K562 (cell line): ENCODE measurements around the gene BICD1. TPM values are rescaled to one million over a fixed set of nuclear protein-coding genes. Genes with fewer than 3 reads are reported as not detected.

Source experiments
- ATAC-seq: fragments of 200-7000 bp; cut with Tn5 transposase; 3 replicates; pipeline ENCODE4 v1.9.1; 2020; ENCODE audit warnings: moderate library complexity
- BruUV-seq: library from RNA; stranded (reverse); fragments of 400-500 nt; replicated peaks from 2 replicates; lab custom pipeline; 2021; lab: Mats Ljungman, UMichigan
- CTCF ChIA-PET: fragments of 300-600 bp; formaldehyde crosslinking; extraction: SDS; loops from one replicate; lab custom pipeline; 2021; ENCODE audit warnings: low intra/inter-chr PET ratio; lab: Yijun Ruan, JAX
- POLR2A ChIA-PET: fragments of 300-600, 350-650 bp; sonication (Branson Sonifier 250); formaldehyde crosslinking; extraction: SDS; loops from one replicate; lab custom pipeline; 2021; ENCODE audit warnings: antibody characterized with exemption, inconsistent platforms; lab: Yijun Ruan, JAX
- DNase-seq, 4 experiments: peaks; one replicate each; pipeline versions ENCODE4 v3.0.0 to v3.0.0-alpha.2; 2011 to 2018; ENCODE audit warnings: low spot score in 3 of 4, mixed read lengths in 3 of 4; ENCODE audit errors: extremely low read depth in 1 of 4
- FAIRE-seq: peaks from 2 replicates; lab custom pipeline; 2011; peaks lifted over from hg19 to GRCh38; lab: Jason Lieb, UNC
- H2AFZ ChIP-seq: 2 replicates; pipeline ENCODE4 v1.6.0; 2011; ENCODE audit warnings: low read depth, low read length, control low read depth, inconsistent platforms
- H3K27ac ChIP-seq: fragments of 200-600 bp; 3 replicates; pipeline ENCODE4 v1.8.0; 2011; ENCODE audit warnings: low read depth, mild to moderate bottlenecking, control low read depth, inconsistent platforms, low read length, moderate library complexity, mixed read lengths; ENCODE audit errors: extremely low read depth
- H3K27me3 ChIP-seq, 2 experiments: fragments of 300-600 bp in 1 of 2; 2 replicates in 1 of 2; 3 replicates in 1 of 2; pipeline versions ENCODE4 v1.6.0 to v1.8.0; 2011; ENCODE audit warnings: inconsistent platforms in 2 of 2, low read length in 2 of 2, mild to moderate bottlenecking in 1 of 2, mixed read lengths in 1 of 2, moderate library complexity in 1 of 2; ENCODE audit not compliant: control insufficient read depth in 2 of 2, insufficient read depth in 2 of 2
- H3K36me3 ChIP-seq: fragments of 300-600 bp; 3 replicates; pipeline ENCODE4 v1.8.0; 2011; ENCODE audit warnings: mild to moderate bottlenecking, low read length, inconsistent platforms; ENCODE audit not compliant: control insufficient read depth, insufficient read depth
- H3K4me1 ChIP-seq, 2 experiments: fragments of 200-600 bp in 1 of 2; replicated peaks in 1 of 2; 2 replicates in 1 of 2; 3 replicates in 1 of 2; pipeline versions ENCODE4 v1.5.1 to v1.8.0; 2011; ENCODE audit warnings: inconsistent platforms in 2 of 2, low read length in 2 of 2, mild to moderate bottlenecking in 1 of 2, mixed read lengths in 1 of 2, moderate library complexity in 1 of 2; ENCODE audit not compliant: control insufficient read depth in 2 of 2, insufficient read depth in 2 of 2
- H3K4me2 ChIP-seq: 2 replicates; pipeline ENCODE4 v1.6.1; 2011; ENCODE audit warnings: low read length, control low read depth, inconsistent platforms, mixed read lengths; ENCODE audit not compliant: insufficient read depth
- H3K4me3 ChIP-seq: fragments of 200-600 bp; sonication (generic), shearing (Covaris generic); 2 replicates; pipeline ENCODE4 v1.5.1; 2016; ENCODE audit warnings: control low read depth, inconsistent platforms
- H3K79me2 ChIP-seq: fragments of 200-600 bp; 3 replicates; pipeline ENCODE4 v1.8.0; 2011; ENCODE audit warnings: low read length, inconsistent platforms; ENCODE audit not compliant: control insufficient read depth, insufficient read depth
- H3K9ac ChIP-seq, 2 experiments: 2 replicates each; pipeline versions ENCODE4 v1.6.0 to v1.6.1; 2011; ENCODE audit warnings: low read depth in 2 of 2, low read length in 2 of 2, control low read depth in 1 of 2, inconsistent platforms in 1 of 2, mild to moderate bottlenecking in 1 of 2, mixed read lengths in 1 of 2; ENCODE audit not compliant: insufficient read depth in 1 of 2
- H3K9me1 ChIP-seq: one replicate; pipeline ENCODE4 v1.6.0; 2011; ENCODE audit warnings: inconsistent platforms, mild to moderate bottlenecking, low read length, moderate library complexity; ENCODE audit not compliant: control insufficient read depth, insufficient read depth
- H3K9me3 ChIP-seq: replicated peaks from 2 replicates; pipeline ENCODE4 v1.5.1; 2011; ENCODE audit warnings: low read depth, low read length, inconsistent platforms; ENCODE audit not compliant: control insufficient read depth, insufficient read depth
- H4K20me1 ChIP-seq: replicated peaks from 2 replicates; pipeline ENCODE4 v1.6.1; 2011; ENCODE audit warnings: low read length, inconsistent platforms, mixed read lengths; ENCODE audit not compliant: control insufficient read depth, insufficient read depth
- BACH1 ChIP-seq: fragments of 200-800 bp; sonication (Bioruptor generic); IDR thresholded peaks from 2 replicates; pipeline ENCODE4 v1.6.1; 2016; ENCODE audit warnings: missing genetic modification characterization, missing compliant biosample characterization
- CBFB ChIP-seq: sonication (generic); formaldehyde crosslinking; IDR thresholded peaks from 2 replicates; pipeline ENCODE4 v1.4.0; 2020; ENCODE audit warnings: mild to moderate bottlenecking, missing genetic modification reagents
- CEBPG ChIP-seq, 3 experiments: fragments of 200-800 bp in 1 of 3; sonication (Bioruptor generic) in 1 of 3; sonication (generic) in 1 of 3; formaldehyde crosslinking in 1 of 3; IDR thresholded peaks in 2 of 3; conservative IDR thresholded peaks in 1 of 3; 2 replicates each; pipeline versions ENCODE4 v1.6.1 to v1.8.0; 2016 to 2022; ENCODE audit warnings: missing compliant biosample characterization in 2 of 3, missing genetic modification characterization in 2 of 3, mild to moderate bottlenecking in 1 of 3, missing genetic modification reagents in 1 of 3
- CHD1 ChIP-seq: fragments of 200-600 bp; sonication (generic); IDR thresholded peaks from one replicate; pipeline ENCODE4 v1.6.1; 2012; ENCODE audit warnings: mild to moderate bottlenecking, moderate library complexity, low read length, inconsistent platforms
- CREB3 ChIP-seq: fragments of 450-650 bp; conservative IDR thresholded peaks from 2 replicates; pipeline ENCODE4 v1.6.1; 2016; ENCODE audit warnings: missing genetic modification characterization, low read depth, mild to moderate bottlenecking, missing compliant biosample characterization, moderate library complexity
- PCBP1 ChIP-seq: fragments of 200-400 bp; formaldehyde crosslinking; IDR thresholded peaks from 2 replicates; pipeline ENCODE4 v1.6.1; 2018; ENCODE audit warnings: mild to moderate bottlenecking, low read depth, low read length; ENCODE audit not compliant: poor library complexity, severe bottlenecking
- PHF20 ChIP-seq: fragments of 450-650 bp; IDR thresholded peaks from 2 replicates; pipeline ENCODE4 v1.6.1; 2018; ENCODE audit not compliant: partially characterized antibody
- PHF21A ChIP-seq: fragments of 450-650 bp; IDR thresholded peaks from 2 replicates; pipeline ENCODE4 v1.6.1; 2017; ENCODE audit warnings: low read depth, borderline replicate concordance
- SMAD2 ChIP-seq: fragments of 150-350 bp; IDR thresholded peaks from 2 replicates; pipeline ENCODE4 v1.6.1; 2014; ENCODE audit warnings: low read depth, mild to moderate bottlenecking, low read length
- STAG1 ChIP-seq: sonication (generic); formaldehyde crosslinking; IDR thresholded peaks from 2 replicates; pipeline ENCODE4 v1.5.0; 2020; ENCODE audit warnings: missing genetic modification reagents, borderline replicate concordance
- ZBTB17 ChIP-seq: fragments of 450-650 bp; formaldehyde crosslinking; IDR thresholded peaks from 2 replicates; pipeline ENCODE4 v1.4.0; 2020; ENCODE audit warnings: mild to moderate bottlenecking
- ZC3H4 ChIP-seq: sonication (generic); formaldehyde crosslinking; IDR thresholded peaks from 2 replicates; pipeline ENCODE4 v1.9.0; 2021; ENCODE audit warnings: missing genetic modification reagents, borderline replicate concordance
- ZFPM2 ChIP-seq: fragments of 250-450 bp; sonication (Bioruptor Pico); IDR thresholded peaks from 2 replicates; pipeline ENCODE4 v1.5.1; 2022; ENCODE audit warnings: mild to moderate bottlenecking
- ZNF282 ChIP-seq: sonication (generic); formaldehyde crosslinking; IDR thresholded peaks from 2 replicates; pipeline ENCODE4 v1.8.1; 2023; ENCODE audit warnings: missing genetic modification reagents
- WGBS: fragments of 100-300 bp; shearing (Covaris generic); methylation state at CpG from one replicate; pipeline ENCODE4 v1.1.6; 2016; ENCODE audit warnings: low coverage, mixed read lengths; ENCODE audit not compliant: insufficient coverage; ENCODE audit errors: missing lambda C conversion rate; 5-methylcytosine and 5-hydroxymethylcytosine counted together
- in situ Hi-C: fragments of 300-500 bp; cut with MboI; formaldehyde crosslinking; loops from 4 replicates; pipeline ENCODE4 v1.15.0; 2018; ENCODE audit warnings: inconsistent platforms, mixed read lengths
- intact Hi-C: fragments of 100-400 bp; cut with micrococcal nuclease; formaldehyde crosslinking; loops from 2 replicates; pipeline ENCODE4 v1.14.2; 2022
- polyA plus RNA-seq, 8 experiments: library from polyadenylated mRNA; depleted of rRNA in 4 of 8; stranded (reverse) in 5 of 8; unstranded in 3 of 8; fragments of >200 nt; fragmentation: Nextera tagmentation in 2 of 8; fragmentation: Illumina TruSeq in 1 of 8; extraction: Ambion mirVana in 2 of 8; extraction: Trizol in 1 of 8; gene quantifications; 2 replicates each; pipeline versions ENCODE4 v1.2.1 to v1.2.3, GENCODE V29; 2011 to 2014; ENCODE audit warnings: inconsistent platforms in 1 of 8, missing spikeins in 1 of 8
- total RNA-seq, 7 experiments: library from RNA; depleted of rRNA in 6 of 7; stranded (reverse); fragments of >200 nt in 6 of 7; fragmentation: Illumina TruSeq in 2 of 7; extraction: Trizol in 2 of 7; gene quantifications; 2 replicates each; pipeline versions ENCODE4 v1.2.1 to v1.2.3, GENCODE V29; 2011 to 2021; ENCODE audit warnings: low replicate concordance in 1 of 7
- TF ChIP-seq, protein P1 (sequence below): sonication (generic); formaldehyde crosslinking; IDR thresholded peaks from 2 replicates; pipeline ENCODE4 v1.8.0; 2022; ENCODE audit warnings: mild to moderate bottlenecking, missing genetic modification reagents
- TF ChIP-seq, protein P2 (sequence below): fragments of 450-650 bp; formaldehyde crosslinking; IDR thresholded peaks from 2 replicates; pipeline ENCODE4 v1.4.0; 2020; ENCODE audit warnings: mild to moderate bottlenecking, moderate library complexity
- TF ChIP-seq, protein P3 (sequence below): sonication (generic); formaldehyde crosslinking; IDR thresholded peaks from 2 replicates; pipeline ENCODE4 v1.8.0; 2022; ENCODE audit warnings: mild to moderate bottlenecking, missing genetic modification reagents, borderline replicate concordance

BICD1 gene
- total and polyA plus RNA-seq, 9 of the 15 experiments (the other 6 are each of a cell fraction or from before 2014, with no cell fraction given), result 3.5 to 21.1 (median 12.5) TPM

GRCh38 chr12:32171211-32171610, 64.6 kb downstream of the BICD1 start:
- H4K20me1 ChIP-seq, result no peaks in the 10 kb centered on the region
- H3K9ac ChIP-seq, result no peak overlapping the region
- CTCF ChIA-PET, result no interaction called here
- no peaks in the 10 kb centered on the region for H3K27me3 ChIP-seq
- no peak for DNase-seq
- intact Hi-C loops (no loop called here), in situ Hi-C loops (no loop called here)
- peaks cover 3% of the 10 kb centered on the region; the same call in 1 of the 2 replicates for H3K9me3 ChIP-seq
- BruUV-seq, result no TSS peak
- POLR2A ChIA-PET, result interaction anchor here (0.8 kb wide), 1 partner anchor 12 kb away, joined by 4 read pairs; no protein-coding TSS in a partner anchor
- no peaks in the 10 kb centered on the region for H3K36me3 ChIP-seq
- no peak for ATAC-seq
- no peak overlapping the region for H3K27ac ChIP-seq
- no peak overlapping the region for H3K4me2 ChIP-seq
- no peaks in the 10 kb centered on the region for H3K9me1 ChIP-seq
- no peaks in the 10 kb centered on the region for H3K4me1 ChIP-seq
- no peak overlapping the region for H2AFZ ChIP-seq
- WGBS, result 62% methylated on average over 7 of the region's 7 CpGs
- no peak for FAIRE-seq
- no peaks in the 10 kb centered on the region for H3K79me2 ChIP-seq
- H3K4me3 ChIP-seq, result no peak overlapping the region
- TF ChIP-seq ZBTB17 (CRISPR knock-in tag) (no peak), SMAD2 (no peak), CHD1 (no peak), STAG1 (CRISPR knock-in tag) (no peak), CREB3 (tag) (no peak), ZNF282 (CRISPR knock-in tag) (no peak), CEBPG (CRISPR knock-in tag; IDR thresholded peaks at IDR 0.05) (no peak), CEBPG (tag; conservative IDR thresholded peaks at IDR 0.05 in 1 of 2, IDR thresholded peaks at IDR 0.05 in 1 of 2) (no peak), PHF20 (no peak), BACH1 (tag) (no peak), PHF21A (no peak), CBFB (CRISPR knock-in tag) (no peak), PCBP1 (no peak), ZC3H4 (CRISPR knock-in tag) (no peak), ZFPM2 (CRISPR knock-in tag) (no peak)
- TF ChIP-seq, protein P1, sequence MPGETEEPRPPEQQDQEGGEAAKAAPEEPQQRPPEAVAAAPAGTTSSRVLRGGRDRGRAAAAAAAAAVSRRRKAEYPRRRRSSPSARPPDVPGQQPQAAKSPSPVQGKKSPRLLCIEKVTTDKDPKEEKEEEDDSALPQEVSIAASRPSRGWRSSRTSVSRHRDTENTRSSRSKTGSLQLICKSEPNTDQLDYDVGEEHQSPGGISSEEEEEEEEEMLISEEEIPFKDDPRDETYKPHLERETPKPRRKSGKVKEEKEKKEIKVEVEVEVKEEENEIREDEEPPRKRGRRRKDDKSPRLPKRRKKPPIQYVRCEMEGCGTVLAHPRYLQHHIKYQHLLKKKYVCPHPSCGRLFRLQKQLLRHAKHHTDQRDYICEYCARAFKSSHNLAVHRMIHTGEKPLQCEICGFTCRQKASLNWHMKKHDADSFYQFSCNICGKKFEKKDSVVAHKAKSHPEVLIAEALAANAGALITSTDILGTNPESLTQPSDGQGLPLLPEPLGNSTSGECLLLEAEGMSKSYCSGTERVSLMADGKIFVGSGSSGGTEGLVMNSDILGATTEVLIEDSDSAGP, result no peak
- TF ChIP-seq, protein P2, sequence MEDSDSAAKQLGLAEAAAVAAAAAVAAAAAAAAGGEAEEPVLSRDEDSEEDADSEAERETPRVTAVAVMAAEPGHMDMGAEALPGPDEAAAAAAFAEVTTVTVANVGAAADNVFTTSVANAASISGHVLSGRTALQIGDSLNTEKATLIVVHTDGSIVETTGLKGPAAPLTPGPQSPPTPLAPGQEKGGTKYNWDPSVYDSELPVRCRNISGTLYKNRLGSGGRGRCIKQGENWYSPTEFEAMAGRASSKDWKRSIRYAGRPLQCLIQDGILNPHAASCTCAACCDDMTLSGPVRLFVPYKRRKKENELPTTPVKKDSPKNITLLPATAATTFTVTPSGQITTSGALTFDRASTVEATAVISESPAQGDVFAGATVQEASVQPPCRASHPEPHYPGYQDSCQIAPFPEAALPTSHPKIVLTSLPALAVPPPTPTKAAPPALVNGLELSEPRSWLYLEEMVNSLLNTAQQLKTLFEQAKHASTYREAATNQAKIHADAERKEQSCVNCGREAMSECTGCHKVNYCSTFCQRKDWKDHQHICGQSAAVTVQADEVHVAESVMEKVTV (CRISPR knock-in tag), result no peak
- TF ChIP-seq, protein P3, sequence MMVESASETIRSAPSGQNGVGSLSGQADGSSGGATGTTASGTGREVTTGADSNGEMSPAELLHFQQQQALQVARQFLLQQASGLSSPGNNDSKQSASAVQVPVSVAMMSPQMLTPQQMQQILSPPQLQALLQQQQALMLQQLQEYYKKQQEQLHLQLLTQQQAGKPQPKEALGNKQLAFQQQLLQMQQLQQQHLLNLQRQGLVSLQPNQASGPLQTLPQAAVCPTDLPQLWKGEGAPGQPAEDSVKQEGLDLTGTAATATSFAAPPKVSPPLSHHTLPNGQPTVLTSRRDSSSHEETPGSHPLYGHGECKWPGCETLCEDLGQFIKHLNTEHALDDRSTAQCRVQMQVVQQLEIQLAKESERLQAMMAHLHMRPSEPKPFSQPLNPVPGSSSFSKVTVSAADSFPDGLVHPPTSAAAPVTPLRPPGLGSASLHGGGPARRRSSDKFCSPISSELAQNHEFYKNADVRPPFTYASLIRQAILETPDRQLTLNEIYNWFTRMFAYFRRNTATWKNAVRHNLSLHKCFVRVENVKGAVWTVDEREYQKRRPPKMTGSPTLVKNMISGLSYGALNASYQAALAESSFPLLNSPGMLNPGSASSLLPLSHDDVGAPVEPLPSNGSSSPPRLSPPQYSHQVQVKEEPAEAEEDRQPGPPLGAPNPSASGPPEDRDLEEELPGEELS, result no peak
